ENCODE measurements around the gene ATP11C. TPM values are rescaled to one million over a fixed set of nuclear protein-coding genes. Genes with fewer than 3 reads are reported as not detected.

ATP11C gene
- total RNA-seq, 1 donor from 2014 or later = 47.2 TPM

DNA sequence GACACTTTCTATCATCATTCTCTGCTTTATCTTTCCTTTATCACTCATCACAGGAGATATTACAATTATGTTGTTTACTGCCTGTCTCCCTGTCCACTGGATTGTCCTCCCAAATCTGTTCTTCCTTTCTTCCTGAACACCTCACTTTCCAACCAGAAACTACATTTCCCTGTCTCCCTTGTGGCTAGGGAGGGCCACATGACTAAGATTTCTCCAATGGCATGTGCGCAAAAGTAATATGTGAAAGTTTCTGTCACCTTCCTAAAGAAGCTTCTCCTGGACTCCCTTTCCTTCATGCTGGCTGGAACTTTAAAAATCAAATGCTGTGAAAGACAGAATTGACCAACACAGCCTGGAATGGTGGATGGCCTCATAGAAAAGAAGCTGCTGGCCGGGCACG lies 25.8 kb downstream of the ATP11C start:
- no peak for TF ChIP-seq CTCF (IDR thresholded peaks at IDR 0.05; ENCODE audit: partially characterized antibody, unreplicated experiment)

GRCh38 chrX:139905743-139906142 lies 27.1 kb downstream of the ATP11C start:
- H3K27ac Mint-ChIP-seq (ENCODE audit: unreplicated experiment) = no peak overlapping the region
- H3K9me3 Mint-ChIP-seq (ENCODE audit: unreplicated experiment) = no peaks in the 10 kb centered on the region
- DNase-seq = no peak
- no peak for TF ChIP-seq CTCF (IDR thresholded peaks at IDR 0.05; ENCODE audit: partially characterized antibody, unreplicated experiment)
- H3K4me3 Mint-ChIP-seq (ENCODE audit: unreplicated experiment) = no peak overlapping the region
- H3K27me3 Mint-ChIP-seq (ENCODE audit: unreplicated experiment) = peaks cover 1% of the 10 kb centered on the region
- no peaks in the 10 kb centered on the region for H3K36me3 Mint-ChIP-seq (ENCODE audit: unreplicated experiment)
- peaks cover 2% of the 10 kb centered on the region for H3K4me1 Mint-ChIP-seq (ENCODE audit: low read depth, unreplicated experiment)

More for the DNA sequence above, 25.8 kb downstream of the ATP11C start:
- H3K4me1 Mint-ChIP-seq (ENCODE audit: low read depth, unreplicated experiment) = no peaks in the 10 kb centered on the region
- no peaks in the 10 kb centered on the region for H3K36me3 Mint-ChIP-seq (ENCODE audit: unreplicated experiment)
- no peaks in the 10 kb centered on the region for H3K9me3 Mint-ChIP-seq (ENCODE audit: unreplicated experiment)
- H3K4me3 Mint-ChIP-seq (ENCODE audit: unreplicated experiment) = no peak overlapping the region
- no peak overlapping the region for H3K27ac Mint-ChIP-seq (ENCODE audit: unreplicated experiment)
- DNase-seq = no peak
- peaks cover 1% of the 10 kb centered on the region for H3K27me3 Mint-ChIP-seq (ENCODE audit: unreplicated experiment)

DNA sequence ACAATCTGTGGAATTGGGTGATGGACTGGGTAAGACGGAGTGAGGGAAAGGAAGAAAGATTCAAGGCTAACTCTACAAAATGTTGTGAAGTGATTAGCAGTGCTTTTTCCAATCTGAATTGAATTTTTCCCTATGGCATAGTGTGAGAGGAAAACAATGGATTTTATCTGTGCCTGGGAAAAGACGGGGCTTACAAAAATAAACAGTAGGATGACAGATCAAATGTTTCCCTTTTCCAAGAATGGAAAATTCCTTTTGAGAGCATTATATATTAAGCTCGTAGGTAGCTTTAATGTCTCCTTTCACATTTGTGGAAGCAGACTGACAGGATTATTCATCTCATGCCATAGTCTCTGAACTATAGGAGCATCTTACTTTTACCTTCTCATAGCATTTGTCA lies 27.8 kb downstream of the ATP11C start:
- Mint-ChIP-seq H3K9me3 (ENCODE audit: unreplicated experiment) (no peaks in the 10 kb centered on the region), H3K4me1 (ENCODE audit: low read depth, unreplicated experiment) (peaks cover 2% of the 10 kb centered on the region), H3K4me3 (ENCODE audit: unreplicated experiment) (no peak overlapping the region), H3K27ac (ENCODE audit: unreplicated experiment) (no peak overlapping the region), H3K36me3 (ENCODE audit: unreplicated experiment) (no peaks in the 10 kb centered on the region), H3K27me3 (ENCODE audit: unreplicated experiment) (peaks cover 1% of the 10 kb centered on the region)
- no peak for TF ChIP-seq CTCF (IDR thresholded peaks at IDR 0.05; ENCODE audit: partially characterized antibody, unreplicated experiment)
- no peak for DNase-seq

DNA sequence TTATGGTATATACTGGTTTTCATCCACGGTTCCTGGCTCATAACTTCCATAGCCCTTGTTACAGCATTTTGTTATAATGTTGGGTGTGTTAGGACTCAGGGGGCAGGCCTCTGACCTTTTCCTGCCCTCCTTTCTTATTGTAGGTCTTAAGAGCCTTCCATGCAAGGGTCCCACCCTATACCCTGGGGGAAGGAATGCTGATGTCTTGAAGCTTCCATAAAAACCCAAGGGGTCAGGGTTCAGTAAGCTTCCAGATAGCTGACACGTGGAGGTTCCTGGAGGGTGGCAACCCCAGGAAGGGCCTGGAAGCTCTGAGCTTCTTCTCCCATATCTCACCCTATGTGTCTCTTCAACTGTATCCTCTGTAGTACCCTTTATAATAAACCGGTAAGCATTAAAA lies 29.6 kb downstream of the ATP11C start:
- no peak for DNase-seq
- Mint-ChIP-seq H3K36me3 (ENCODE audit: unreplicated experiment) (no peaks in the 10 kb centered on the region), H3K9me3 (ENCODE audit: unreplicated experiment) (no peaks in the 10 kb centered on the region), H3K4me3 (ENCODE audit: unreplicated experiment) (no peak overlapping the region), H3K27me3 (ENCODE audit: unreplicated experiment) (peaks cover 1% of the 10 kb centered on the region), H3K4me1 (ENCODE audit: low read depth, unreplicated experiment) (peaks cover 2% of the 10 kb centered on the region), H3K27ac (ENCODE audit: unreplicated experiment) (no peak overlapping the region)
- no peak for TF ChIP-seq CTCF (IDR thresholded peaks at IDR 0.05; ENCODE audit: partially characterized antibody, unreplicated experiment)

GRCh38 chrX:139902559-139902958 lies 30.3 kb downstream of the ATP11C start:
- Mint-ChIP-seq H3K4me3 (ENCODE audit: unreplicated experiment) (no peak overlapping the region), H3K36me3 (ENCODE audit: unreplicated experiment) (no peaks in the 10 kb centered on the region), H3K9me3 (ENCODE audit: unreplicated experiment) (no peaks in the 10 kb centered on the region), H3K27me3 (ENCODE audit: unreplicated experiment) (peaks cover 1% of the 10 kb centered on the region), H3K4me1 (ENCODE audit: low read depth, unreplicated experiment) (peaks cover 2% of the 10 kb centered on the region), H3K27ac (ENCODE audit: unreplicated experiment) (no peak overlapping the region)
- no peak for DNase-seq
- TF ChIP-seq CTCF (IDR thresholded peaks at IDR 0.05; ENCODE audit: partially characterized antibody, unreplicated experiment) = no peak
